ENCODE data around the gene RMND1.
"Not testable (repeated sequence)": the region's sequence is repeated elsewhere in the genome, so short reads cannot be mapped to it uniquely, and the experiment has no call there.

The RMND1 gene, protein sequence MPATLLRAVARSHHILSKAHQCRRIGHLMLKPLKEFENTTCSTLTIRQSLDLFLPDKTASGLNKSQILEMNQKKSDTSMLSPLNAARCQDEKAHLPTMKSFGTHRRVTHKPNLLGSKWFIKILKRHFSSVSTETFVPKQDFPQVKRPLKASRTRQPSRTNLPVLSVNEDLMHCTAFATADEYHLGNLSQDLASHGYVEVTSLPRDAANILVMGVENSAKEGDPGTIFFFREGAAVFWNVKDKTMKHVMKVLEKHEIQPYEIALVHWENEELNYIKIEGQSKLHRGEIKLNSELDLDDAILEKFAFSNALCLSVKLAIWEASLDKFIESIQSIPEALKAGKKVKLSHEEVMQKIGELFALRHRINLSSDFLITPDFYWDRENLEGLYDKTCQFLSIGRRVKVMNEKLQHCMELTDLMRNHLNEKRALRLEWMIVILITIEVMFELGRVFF

DNA sequence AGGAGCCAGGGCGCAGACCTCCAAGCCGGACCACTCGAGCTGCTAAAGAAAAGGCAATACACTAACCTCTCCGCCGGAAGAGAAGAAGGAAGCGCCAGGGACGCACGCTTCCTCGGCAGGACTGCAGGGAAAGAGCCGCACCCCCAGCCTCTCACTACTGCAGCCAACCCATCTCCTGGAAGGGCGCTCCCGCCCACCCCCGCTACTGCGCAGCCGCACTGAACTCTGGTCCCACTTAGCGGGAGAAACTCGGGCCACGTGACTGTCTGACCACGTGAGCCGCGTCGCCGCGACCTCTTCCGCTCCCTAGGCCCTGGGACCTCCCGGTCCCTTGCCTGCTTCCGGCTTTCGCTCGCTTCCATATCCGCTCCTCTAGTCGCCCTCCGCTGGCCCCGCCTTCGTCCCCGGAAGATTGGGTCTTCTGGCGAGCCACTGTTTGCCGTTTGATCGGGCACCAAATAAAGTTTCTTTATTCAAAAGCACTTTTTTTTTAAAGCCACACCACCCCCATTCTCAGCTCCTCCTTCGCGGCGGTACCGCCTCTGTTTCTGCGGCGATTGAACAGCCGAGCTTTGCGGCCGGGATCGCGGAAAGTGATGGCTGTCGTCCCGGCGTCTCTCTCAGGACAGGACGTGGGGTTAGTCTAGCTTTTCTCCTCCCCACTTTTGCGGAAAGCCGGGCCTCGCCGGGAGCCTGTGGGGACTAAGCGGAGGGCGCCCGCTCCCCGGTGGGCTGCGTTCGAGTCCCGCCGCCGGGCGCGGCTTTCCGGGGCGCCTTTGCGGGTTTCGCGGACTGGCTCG, at the start of gene RMND1:
TSS of gene RMND1 (minus strand) at position 177 of the 800 bp plus-strand sequence. CDS start 6,315 bp downstream, outside the sequence.
- peak; percentile 99 for FAIRE-seq

DNA sequence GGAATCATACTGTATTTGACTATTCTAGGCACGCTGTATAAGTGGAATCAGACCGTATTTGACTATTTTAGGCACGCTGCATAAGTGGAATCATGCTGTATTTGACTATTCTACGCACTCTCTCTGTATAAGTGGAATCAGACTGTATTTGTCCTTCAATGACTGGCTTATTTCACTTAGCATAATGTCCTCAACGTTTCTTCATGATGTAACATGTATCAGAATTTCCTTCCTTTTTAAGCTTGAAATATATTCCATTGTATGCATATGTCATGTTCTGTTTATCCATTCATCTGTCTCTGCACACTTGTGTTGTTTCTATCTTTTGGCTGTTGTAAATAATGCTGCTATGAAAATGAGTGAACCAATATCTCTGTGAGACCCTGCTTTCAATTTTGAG, 47.6 kb upstream of the RMND1 start:
- no peak for FAIRE-seq

DNA sequence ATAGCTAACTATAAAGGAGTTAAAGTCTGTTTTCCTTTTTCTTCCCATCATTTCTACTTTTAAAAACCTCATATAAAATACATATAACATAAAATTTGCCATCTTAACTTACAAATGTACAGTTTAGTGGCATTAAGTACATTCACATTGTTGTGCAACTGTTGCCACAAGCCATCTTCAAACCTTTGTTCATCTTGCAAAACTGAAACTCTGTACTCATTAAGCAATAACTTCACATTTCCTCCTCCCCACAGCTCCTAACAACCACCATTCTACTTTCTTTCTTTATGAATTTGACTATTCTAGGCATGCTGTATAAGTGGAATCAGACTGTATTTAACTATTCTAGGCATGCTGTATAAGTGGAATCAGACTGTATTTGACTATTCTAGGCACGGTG, 46.4 kb upstream of the RMND1 start:
- peak; percentile 66 for FAIRE-seq

DNA sequence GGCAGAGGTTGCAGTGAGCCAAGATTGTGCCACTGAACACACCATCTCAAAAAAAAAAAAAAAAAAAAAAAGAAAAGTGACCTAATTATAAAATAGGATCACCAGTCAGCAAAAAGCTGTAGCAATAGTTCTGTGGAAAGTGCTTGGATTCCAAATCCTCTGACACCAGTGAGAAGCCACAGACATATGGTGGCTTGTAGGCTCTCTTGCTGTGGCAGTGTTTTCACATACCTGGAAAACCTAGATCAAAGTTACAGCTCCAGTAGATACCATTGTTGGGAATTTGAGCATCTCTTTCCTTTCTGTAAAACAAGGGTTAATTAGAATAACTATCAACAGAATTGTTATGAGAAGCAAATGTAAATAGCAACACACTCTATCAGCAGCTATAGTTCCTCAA, 46.0 kb upstream of the RMND1 start:
- no peak for FAIRE-seq

DNA sequence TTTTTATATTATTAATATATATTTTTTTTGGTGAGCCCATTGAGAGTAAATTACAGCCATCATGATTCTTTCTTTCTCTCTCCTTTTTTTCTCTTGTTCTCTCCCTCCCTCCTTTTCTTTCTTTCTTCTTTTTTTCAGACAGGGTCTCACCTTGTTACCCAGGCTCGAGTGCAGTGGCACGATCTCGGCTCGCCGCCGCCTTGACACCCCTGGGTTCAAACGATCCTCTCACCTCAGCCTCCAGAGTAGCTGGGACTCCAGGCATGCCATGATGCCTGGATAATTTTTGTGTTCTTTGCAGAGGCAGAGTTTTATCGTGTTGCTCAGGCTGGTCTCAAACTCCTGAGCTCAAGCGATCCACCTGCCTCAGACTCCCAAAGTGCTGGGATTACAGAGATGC, 43.5 kb upstream of the RMND1 start:
- FAIRE-seq, result no peak

DNA sequence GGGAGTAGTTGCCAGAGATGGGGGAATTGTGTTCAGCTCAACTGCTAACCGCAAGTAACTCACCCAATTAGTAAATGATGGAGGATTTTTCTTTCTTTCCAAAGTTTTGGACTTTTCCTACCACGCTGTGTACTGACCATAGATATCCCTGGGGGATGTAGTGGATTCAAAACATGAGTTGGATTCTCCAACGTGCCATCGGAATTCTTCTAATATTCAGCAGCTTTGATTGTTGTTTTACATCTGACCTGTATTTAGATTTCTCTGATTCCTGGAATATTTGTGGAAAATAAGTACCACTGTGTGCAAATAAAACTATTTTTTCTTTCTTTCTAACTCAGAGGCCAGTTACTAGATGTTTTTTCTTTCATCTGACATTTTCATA, 43.0 kb upstream of the RMND1 start:
- FAIRE-seq, result no peak

DNA sequence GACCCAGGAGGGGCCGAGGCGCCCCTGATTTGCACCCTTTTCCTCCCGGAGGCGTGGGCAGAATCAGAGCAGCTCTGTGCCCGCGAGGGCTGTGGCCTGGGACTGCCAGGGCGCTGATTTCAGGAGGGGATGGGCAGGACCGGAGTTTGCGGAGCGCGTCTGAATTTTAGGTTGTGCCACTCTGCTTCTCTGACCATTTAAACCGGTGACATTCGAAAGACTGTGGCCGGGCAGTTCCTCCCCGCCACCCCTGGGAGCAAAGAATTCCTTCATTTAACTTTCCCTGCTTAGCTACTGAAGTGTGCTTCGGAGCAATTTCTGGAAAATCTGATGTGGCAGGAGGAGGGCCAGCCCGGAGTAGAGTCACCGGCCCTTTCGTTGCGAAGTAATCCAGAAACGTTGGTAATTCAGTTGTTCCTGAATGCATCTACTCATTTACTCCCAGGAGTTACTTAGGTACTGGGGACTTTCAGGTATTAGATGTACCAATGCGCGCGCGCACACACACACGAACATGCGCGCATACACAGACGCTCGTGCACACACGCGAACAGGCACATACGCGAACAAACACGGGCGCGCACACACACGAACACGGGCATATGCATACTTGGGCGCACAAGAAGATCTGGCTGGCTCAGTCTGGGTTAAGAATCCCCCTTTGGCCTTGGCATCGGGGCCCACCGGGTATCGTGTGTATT, 42.5 kb upstream of the RMND1 start:
- no peak for FAIRE-seq

DNA sequence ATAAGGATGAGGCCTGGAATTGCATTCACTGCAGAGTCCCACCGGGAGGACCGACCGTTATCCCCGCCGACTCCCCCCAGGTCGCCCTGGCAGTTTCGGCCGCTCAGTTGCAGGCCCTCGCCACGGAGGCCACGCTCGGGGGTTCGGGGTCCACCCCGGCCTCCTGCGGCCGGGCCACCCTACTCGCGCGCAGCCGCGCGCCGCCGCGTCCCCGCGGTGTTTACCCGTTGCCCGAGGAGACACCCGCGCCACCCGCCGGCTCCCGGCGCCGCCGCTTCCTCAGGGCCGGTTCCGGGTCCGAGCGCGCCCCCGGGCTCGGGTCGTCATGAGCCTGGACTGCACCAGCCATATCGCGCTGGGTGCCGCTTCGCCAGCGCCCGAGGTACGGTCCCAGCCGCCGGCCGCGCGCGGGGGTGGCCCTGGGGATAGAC, 41.9 kb upstream of the RMND1 start, which contains the start of gene CCDC170:
TSS of gene CCDC170 (plus strand) at position 214 of the 431 bp plus-strand sequence. CDS start at position 326, 112 bp downstream.
- FAIRE-seq, result no peak

DNA sequence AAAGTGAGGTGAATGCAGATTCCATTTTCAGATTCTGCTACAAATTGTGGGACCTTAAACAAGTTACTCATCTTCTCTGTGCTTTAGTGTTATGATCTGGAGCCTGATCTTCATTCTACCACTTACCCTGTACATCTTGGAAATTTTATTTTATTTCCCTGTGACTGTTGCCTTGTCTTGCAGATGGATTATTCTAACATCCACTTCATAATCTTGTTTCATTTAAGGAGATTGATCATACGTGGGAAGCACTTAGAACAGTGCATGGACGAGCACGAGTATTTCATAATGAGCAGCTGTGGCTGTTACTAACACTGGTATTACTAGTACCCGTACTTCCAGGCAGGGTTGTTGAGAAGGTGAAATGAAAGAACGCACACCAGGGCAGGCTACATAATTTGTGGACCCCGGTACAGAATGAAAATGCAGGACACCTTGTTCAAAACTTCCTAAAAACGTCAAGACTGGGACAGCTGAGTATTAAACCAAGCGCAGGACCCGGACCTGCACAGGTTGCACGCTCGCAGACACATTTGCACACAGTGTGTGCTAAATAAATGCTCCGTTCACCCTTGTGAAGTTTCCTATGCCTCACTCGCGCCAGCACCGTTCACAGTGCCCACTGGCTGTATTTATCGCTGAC, 41.4 kb upstream of the RMND1 start:
- FAIRE-seq, result no peak

DNA sequence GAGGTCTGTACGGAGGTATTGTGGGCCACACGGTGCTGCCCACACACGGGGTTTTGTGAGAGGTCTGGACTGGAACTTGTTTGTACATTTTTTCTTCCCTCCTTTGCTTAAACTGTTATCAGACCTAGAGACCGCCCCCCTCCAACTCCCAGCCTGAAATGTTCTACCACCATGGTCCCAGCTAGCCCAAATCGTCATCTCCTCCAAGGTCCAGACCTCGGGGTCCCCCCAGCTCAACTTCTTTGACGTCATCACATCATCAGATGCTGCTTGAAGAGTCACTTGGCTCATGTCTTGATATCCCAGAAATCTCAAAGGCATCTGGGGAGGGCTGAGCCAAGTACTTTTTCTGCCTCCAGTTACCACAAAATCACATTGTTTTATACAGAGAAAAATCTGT, 39.1 kb upstream of the RMND1 start:
- no peak for FAIRE-seq

DNA sequence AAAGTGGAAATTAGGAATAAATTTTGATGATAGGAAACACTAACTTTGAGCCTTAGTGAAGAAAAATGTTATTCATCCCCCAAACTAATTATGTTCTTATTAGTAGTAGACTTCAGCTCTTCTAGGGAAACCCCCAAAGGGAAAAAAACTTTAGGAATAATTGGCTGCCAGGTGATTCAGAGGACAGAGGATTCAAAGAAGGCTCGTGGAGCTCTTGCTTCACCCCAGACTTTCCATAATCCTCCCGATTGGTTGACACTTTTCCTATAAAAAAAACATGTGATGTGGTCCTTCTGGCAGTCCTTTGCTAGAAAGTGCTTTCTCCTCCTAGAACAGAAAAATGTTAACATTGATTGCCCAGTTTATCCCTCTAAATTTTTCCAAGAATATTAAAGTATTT, 36.3 kb upstream of the RMND1 start:
- FAIRE-seq, result no peak

DNA sequence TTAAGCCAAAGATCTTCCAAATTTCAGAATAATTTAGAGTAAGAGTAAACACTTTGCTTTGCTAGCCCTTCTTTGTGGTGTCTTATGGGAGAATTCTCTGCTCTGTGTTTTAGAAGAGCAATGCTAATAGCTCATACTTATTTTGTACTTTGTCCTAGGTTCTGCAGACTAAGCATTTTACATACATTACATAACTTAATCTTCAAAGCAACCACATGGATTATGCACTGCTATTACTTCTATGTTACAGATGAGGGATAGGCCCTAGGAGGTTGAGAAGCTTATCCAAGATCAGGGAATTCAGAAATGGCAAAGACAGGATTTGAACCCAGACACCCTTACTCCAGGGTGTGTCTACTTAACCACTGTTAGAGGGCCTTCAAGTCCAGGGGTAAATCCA, 32.1 kb upstream of the RMND1 start:
- no peak for FAIRE-seq

DNA sequence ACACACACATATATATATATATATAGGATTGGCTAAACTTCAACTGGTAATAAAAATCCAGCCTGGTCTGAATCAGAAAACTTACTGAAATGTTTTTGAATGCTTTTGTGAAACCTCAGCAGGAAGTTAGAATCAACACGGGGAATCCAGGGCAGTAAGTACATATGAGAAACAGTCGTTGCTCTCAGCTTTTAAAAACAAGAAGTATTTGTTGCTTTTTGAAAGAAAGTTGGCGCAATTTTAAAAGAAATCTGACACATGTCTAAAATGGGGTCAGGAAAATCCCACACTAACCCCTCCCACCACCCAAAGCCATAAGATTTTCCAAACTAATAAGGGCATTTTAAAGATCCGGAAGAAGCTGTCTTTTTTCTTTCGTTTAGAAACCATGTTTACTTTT, 30.4 kb upstream of the RMND1 start:
- FAIRE-seq, result peak; percentile 97

DNA sequence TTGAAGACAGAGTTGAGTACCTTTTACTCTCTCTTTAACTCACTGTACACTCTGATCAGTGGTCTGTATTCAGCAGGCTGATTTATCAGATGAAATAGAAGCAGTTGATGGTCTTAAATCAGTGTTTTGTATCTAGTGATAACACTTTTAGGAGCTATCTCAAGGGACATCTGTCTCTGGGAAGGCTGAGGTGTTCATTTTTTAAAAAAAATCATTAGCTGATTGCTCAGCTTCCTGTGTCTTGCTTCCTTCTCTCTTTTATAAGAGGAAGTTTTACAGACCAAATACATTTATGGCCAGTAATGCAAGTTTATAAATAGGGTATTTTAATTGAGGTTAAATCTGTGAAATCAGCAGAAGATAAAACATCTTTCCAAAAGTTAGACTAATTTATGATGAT, 29.9 kb upstream of the RMND1 start:
- FAIRE-seq, result peak; percentile 62

DNA sequence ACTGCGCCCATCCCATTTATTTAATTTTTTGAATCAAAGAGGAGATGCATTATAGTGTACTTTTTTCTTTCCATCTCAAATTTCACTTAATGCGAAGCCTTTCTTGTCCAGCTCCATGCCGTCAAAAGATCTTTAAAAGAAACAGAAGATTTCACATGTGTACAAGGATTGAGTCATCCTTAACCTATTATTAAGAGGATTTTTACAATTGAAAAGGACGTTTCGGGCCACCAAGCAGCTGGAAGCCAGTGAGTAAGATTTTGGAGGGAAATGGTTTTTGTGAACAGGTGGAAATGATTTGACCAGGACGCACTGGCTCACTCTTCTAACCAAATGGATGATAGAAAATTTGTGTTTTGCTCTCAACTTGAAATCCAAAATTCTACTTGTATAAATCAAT, 26.7 kb upstream of the RMND1 start:
- no peak for FAIRE-seq

DNA sequence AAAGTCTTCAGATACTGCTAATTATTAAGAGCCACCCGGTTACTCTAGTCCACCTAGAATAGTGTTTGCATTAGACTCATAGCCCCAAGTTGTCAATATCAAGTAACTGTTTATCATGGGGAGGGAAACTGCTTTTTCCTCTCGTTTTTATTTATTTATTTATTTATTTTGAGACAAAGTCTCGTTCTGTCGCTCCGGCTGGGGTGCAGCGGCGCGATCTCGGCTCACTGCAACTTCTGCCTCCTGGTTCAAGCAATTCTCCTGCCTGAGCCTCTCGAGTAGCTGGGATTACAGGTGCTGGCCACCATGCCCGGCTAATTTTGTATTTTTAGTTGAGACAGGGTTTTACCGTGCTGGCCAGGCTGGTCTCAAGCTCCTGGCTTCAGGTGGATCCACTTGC, 25.8 kb upstream of the RMND1 start:
- no peak for FAIRE-seq

DNA sequence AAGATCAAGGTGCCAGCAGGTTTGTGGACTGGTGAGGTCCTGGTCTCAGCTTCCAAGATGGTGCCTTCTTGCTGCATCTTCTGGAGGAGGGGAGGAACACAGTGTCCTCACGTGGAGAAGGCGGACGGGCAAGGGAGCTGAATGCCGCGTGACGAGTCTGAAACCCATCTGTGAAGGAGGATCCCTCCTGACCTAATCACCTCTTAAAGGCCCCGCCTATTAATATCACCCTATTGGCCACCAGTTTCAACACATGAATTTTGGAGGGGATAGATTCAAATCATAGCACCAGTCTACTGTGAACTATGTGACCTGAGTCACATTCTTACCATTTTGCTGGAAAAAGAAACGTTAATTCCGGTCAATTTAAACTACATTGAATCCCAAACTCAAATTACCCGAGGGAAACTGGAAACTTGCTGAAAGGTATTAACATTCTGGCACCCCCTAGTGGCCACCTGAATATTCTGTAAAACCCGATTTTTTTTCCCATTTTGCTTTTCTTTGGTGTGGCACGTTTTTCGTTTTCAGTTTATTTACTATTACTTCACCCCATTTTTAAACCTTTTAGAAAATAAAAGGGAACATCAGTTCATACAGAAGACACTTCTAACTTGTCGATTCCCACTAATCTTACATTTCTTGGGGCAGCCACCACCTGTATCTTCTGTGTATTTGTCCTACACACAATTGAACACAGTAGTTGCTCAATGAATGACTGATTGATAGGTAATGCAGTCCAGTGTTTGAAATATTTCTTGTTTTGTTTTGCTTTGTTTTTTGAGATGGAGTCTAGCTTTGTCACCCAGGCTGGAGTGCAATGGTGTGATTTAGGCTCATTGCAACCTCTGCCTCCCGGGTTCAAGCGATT, 24.0 kb upstream of the RMND1 start:
- FAIRE-seq, result peak; percentile 70

DNA sequence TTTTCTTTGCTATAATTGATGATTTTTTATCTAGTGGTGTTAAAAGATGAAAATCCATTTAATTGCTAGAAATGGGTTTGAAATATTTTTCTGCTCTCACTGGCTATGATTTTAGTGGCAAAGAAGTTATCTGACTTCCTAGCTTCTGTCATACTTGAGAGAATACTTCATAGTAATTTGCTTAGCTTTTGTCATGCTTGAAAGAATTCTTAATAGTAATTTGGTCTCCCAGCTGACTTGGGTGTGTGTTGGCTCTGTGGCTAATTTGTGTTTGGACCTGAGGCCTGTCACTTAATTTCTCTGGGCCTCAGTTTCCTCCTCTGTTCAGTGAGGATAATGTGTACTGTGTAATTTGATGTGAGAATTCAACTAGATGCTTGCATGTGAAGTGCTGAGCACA, 12.8 kb upstream of the RMND1 start:
- FAIRE-seq, result no peak

DNA sequence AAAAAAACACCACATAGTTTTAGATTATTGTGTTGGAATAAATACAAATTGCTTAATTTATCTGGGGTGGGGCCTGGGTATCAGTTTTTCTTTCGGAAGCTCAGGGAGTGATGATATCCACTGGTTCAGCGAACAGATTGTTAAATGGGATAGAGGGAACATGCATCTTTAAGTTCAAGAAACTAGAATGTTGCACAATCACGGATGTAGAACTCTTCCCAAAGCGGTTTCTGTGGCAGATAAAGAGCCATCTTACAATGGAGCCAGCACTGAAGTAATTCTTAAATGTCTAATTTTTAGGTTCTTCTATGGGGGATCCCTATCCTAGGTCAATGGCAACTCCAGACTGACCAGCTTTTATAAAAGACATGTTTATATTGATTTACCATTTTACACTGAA, 9.7 kb upstream of the RMND1 start:
- FAIRE-seq, result no peak

DNA sequence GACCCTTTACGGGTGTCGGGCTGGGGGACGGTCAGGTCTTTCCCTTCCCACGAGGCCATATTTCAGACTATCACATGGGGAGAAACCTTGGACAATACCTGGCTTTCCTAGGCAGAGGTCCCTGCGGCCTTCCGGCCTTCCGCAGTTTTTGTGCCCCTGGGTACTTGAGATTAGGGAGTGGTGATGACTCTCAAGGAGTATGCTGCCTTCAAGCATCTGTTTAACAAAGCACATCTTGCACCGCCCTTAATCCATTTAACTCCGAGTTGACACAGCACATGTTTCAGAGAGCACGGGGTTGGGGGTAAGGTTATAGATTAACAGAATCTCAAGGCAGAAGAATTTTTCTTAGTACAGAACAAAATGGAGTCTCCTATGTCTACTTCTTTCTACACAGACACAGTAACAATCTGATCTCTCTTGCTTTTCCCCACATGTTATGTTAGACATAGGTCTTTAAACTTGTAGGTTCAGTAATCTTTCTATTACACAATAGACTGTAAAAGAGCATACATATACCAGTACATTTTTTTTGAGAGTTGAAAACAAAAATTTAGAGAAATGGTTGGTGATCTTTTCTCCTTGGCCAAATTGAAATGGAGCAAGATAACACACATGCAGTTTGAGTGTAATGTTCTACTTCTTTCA, 3.9 kb upstream of the RMND1 start:
- not testable (repeated sequence) for FAIRE-seq

DNA sequence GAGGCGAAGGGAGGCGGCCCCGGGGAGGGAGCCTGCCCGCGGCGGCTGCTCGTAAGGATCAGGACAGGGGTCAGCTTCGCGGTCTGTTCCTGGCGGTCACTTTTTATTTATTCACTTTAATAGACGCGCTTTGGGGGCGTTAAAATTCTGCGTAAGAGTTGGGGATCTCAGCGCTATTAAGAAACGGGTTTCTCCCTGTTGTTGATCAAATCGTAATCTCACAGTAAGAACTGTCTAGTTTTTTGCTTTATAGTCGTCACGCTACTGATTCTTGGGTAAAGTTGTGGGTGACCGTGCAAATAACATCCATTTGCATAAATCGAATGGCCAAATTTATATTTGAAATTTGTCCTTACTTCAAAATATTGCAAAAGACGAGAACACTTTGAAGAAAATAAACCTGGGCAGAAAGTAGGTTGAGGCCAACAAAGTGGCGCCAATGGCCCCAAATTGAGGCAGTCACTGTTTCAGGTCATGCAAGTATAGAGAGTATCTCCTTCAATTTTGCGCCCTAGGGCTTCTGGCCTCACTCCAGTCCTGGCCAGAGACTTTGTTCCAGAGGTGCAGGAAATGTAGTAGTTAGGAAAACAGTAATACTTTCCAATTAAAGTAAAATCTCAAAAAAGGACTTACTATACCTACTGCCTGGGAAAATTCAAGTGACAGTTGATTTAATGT, 963 bp upstream of the RMND1 start:
- FAIRE-seq, result no peak

Data from endometrium (tissue), 2 donors.